ENCODE data around the gene PDE10A. TPM values are rescaled to one million over a fixed set of nuclear protein-coding genes. Genes with fewer than 3 reads are reported as not detected.
A peak's percentile ranks its signal among the peaks of the same experiment; 100 is the strongest.

PDE10A gene
- total and polyA plus RNA-seq, 2 of the 4 experiments (the other 2 are of a cell fraction): 3.4 to 12.4 TPM

DNA sequence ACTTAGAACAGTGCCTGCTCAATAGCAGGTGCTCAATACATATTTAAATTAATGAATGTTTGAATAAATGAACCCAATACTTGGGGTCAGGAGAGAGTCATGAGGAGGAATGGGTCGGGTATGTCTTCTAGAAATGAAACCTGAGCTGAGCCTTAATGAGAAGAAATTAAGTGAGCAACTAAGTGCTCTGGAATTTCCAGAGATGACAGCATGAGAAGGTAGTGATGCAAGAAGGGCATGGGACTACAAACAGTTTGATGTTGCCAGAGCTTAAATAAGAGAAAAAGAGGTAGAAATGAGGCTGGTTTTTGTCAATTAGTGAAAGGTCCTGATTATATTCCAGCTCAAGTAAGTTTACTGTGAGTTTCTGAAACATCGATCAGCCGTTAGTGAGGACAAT lies 82.9 kb downstream of the PDE10A start:
- H2AFZ ChIP-seq (replicated peaks; ENCODE audit: low read length, poor library complexity): no peak overlapping the region
- TF ChIP-seq RFX5 (IDR thresholded peaks at IDR 0.05; ENCODE audit: low read depth, low read length) (no peak), CEBPB (IDR thresholded peaks at IDR 0.05; ENCODE audit: low read depth, low read length) (peak; percentile 78)
- DNase-seq (peak; percentile 84), ATAC-seq (ENCODE audit: low read depth) (peak; percentile 43; the same call in 1 of the 2 replicates)
- no peak overlapping the region; the same call in 1 of the 2 replicates for H3K4me2 ChIP-seq (ENCODE audit: low read depth, low read length)
- no TSS peak for BruUV-seq (replicated peaks)
- no peak overlapping the region for H4K91ac ChIP-seq (ENCODE audit: insufficient read depth, low read depth, low read length)
- 0% methylated on average over 1 of the region's 3 CpGs; no CpG with 5 or more reads in 1 of the 2 experiments for WGBS, 2 experiments (ENCODE audit: extremely low coverage in 2 of 2, insufficient read length in 1 of 2)
- H3K9me1 ChIP-seq (ENCODE audit: insufficient read depth, low read length): peaks cover 2% of the 10 kb centered on the region; the same call in 1 of the 2 replicates
- H3K27me3 ChIP-seq (ENCODE audit: control insufficient read depth, insufficient read depth, low read length): no peaks in the 10 kb centered on the region
- H3K56ac ChIP-seq (ENCODE audit: extremely low read depth, insufficient read depth, low read length): no peak overlapping the region
- no peak overlapping the region for H3K14ac ChIP-seq (replicated peaks; ENCODE audit: low read depth, low read length)
- H4K8ac ChIP-seq (ENCODE audit: low read depth in 2 of 2, low read length in 2 of 2): peak overlapping the region in 1 of 2 experiments; percentile 45; a peak in 1 of 4 replicates
- H3K36me3 ChIP-seq (ENCODE audit: control insufficient read depth, insufficient read depth, low read length): no peaks in the 10 kb centered on the region
- no peak overlapping the region for H2AK5ac ChIP-seq (ENCODE audit: low read depth, low read length)
- H3K4me3 ChIP-seq (ENCODE audit: insufficient read depth, low read depth, low read length): no peak overlapping the region
- no peak overlapping the region for H3K27ac ChIP-seq (ENCODE audit: insufficient read depth, low read length)
- H2BK15ac ChIP-seq (ENCODE audit: low read depth, low read length): no peak overlapping the region
- H3K9me3 ChIP-seq (ENCODE audit: control insufficient read depth, insufficient read depth, low read length): no peaks in the 10 kb centered on the region
- no peak overlapping the region for H2AK9ac ChIP-seq (replicated peaks; ENCODE audit: low read depth, low read length, poor library complexity)
- peaks cover 7% of the 10 kb centered on the region; the same call in 1 of the 2 replicates for H4K20me1 ChIP-seq (ENCODE audit: insufficient read depth, low read length)
- no peak overlapping the region for H3K9ac ChIP-seq (ENCODE audit: low read depth, low read length)
- peaks cover 16% of the 10 kb centered on the region for H3K4me1 ChIP-seq (ENCODE audit: control insufficient read depth, insufficient read depth, low read length)
- no peak overlapping the region for H3K23ac ChIP-seq (ENCODE audit: low read depth, low read length)
- POLR2A ChIA-PET (ENCODE audit: unreplicated experiment): no interaction called here
- in situ Hi-C loops (cut with MboI; ENCODE audit: low sequenced_read_pairs) (no loop called here), dilution Hi-C loops (cut with HindIII; ENCODE audit: low sequenced_read_pairs, unreplicated experiment) (no loop called here), intact Hi-C loops (cut with micrococcal nuclease) (no loop called here)
- peaks cover 34 to 46% of the 10 kb centered on the region in 2 experiments for H3K79me1 ChIP-seq (ENCODE audit: low read depth in 1 of 2, low read length in 2 of 2)
- no peak overlapping the region for H3K18ac ChIP-seq (ENCODE audit: low read depth, low read length)
- H4K5ac ChIP-seq (ENCODE audit: low read depth, low read length): no peak overlapping the region
- CTCF ChIA-PET: interaction anchor here (1.0 kb wide), 1 partner anchor 56 kb away, joined by 4 read pairs; no protein-coding TSS in a partner anchor
- no peak overlapping the region for H2BK20ac ChIP-seq (ENCODE audit: low read depth, low read length)
- H2BK120ac ChIP-seq (ENCODE audit: low read depth, low read length): no peak overlapping the region
- H3K4ac ChIP-seq (ENCODE audit: low read depth, low read length): no peak overlapping the region
- peak overlapping the region; percentile 62 for H2BK5ac ChIP-seq (ENCODE audit: low read depth, low read length, poor library complexity, severe bottlenecking)
